HG03095 (cell line): Measurements from ENCODE around the gene SPRR2A.
"Not testable (repeated sequence)": the region's sequence is repeated elsewhere in the genome, so short reads cannot be mapped to it uniquely, and the experiment has no call there.

Source experiments
- ATAC-seq: cut with Tn5 transposase; IDR thresholded peaks from one replicate; pipeline ENCODE4 v1.9.1; 2021; ENCODE audit warnings: moderate library complexity; ENCODE audit not compliant: unreplicated experiment

SPRR2A gene

DNA sequence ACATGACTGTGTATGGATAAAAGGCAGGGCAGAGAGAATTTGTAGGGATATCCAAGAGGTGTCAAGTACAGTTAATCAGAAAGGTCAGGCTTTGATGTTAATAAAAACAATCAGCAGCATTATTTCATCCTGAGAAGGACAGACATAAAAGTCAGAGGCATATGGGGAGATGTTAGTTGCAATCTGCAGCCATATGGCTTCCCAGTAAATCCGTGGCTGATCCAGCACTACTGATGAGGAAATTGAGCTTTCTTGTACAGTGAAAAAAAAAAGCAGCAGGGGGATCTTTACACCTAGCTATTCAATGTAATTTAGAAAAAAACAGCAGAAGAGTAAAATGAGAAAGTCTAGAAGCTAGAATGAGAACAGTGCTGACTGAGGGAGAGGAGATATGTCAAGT lies 28.5 kb downstream of the SPRR2A start:
- no peak for ATAC-seq

GRCh38 chr1:153025797-153026196 lies 31.5 kb downstream of the SPRR2A start:
- no peak for ATAC-seq

- ATAC-seq: no peak
These were observed 32.9 kb downstream of the SPRR2A start for GRCh38 chr1:153024413-153024812.

GRCh38 chr1:153023109-153023508 lies 34.2 kb downstream of the SPRR2A start:
- ATAC-seq: no peak

- ATAC-seq: not testable (repeated sequence)
These were observed 35.0 kb downstream of the SPRR2A start for GRCh38 chr1:153022340-153022739.

DNA sequence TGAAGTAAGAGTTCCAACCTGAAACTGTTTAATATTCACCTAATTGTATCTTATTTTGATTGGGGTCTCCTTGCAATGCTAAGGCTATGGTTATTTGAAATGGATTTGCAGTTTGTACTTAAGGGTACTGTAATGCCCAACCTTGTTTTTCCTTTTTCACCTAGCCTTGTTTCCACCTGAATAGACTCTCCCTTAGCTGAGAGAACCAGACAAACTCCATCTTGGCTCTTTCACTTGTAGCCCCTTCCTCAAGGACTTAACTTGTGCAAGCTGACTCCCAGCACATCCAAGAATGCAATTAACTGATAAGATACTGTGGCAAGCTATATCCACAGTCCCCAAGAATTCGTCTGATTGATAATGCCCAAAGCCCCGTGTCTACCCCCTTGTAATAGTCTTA lies 35.5 kb downstream of the SPRR2A start:
- ATAC-seq: not testable (repeated sequence)

GRCh38 chr1:153011235-153011758 lies 46.0 kb downstream of the SPRR2A start:
- ATAC-seq: not testable (repeated sequence)
